ENCODE results near the gene DOCK7. TPM values are rescaled to one million over a fixed set of nuclear protein-coding genes. Genes with fewer than 3 reads are reported as not detected.

DOCK7 gene
- total and polyA plus RNA-seq, 7 donors = 3.1 to 12.9 (median 7.0) TPM

GRCh38 chr1:62693123-62693522, 4.9 kb upstream of the DOCK7 start:
- H3K36me3 ChIP-seq (ENCODE audit: insufficient read depth in 1 of 2, low read depth in 1 of 2) = no peaks in the 10 kb centered on the region
- no peaks in the 10 kb centered on the region for H3K27me3 ChIP-seq (ENCODE audit: insufficient read depth in 3 of 3, low read length in 2 of 3)
- intact Hi-C loops (cut with DNase I) = no loop called here
- TF ChIP-seq CTCF (IDR thresholded peaks at IDR 0.05) = no peak
- no peak overlapping the region for H3K27ac ChIP-seq
- DNase-seq = no peak
- no peaks in the 10 kb centered on the region for H3K9me3 ChIP-seq
- WGBS, 3 donors = 91 to 98% (median 93%) methylated on average over 4 of the region's 4 CpGs
- no peaks in the 10 kb centered on the region for H3K4me1 ChIP-seq
- ATAC-seq = no peak
- no peak overlapping the region for H3K4me3 ChIP-seq

GRCh38 chr1:62691062-62691844, 3.1 kb upstream of the DOCK7 start:
- Histone ChIP-seq H3K9me3 (no peaks in the 10 kb centered on the region), H3K27me3 (ENCODE audit: insufficient read depth in 3 of 3, low read length in 2 of 3) (no peaks in the 10 kb centered on the region), H3K4me3 (no peak overlapping the region), H3K4me1 (no peaks in the 10 kb centered on the region), H3K27ac (no peak overlapping the region), H3K36me3 (ENCODE audit: insufficient read depth in 1 of 2, low read depth in 1 of 2) (no peaks in the 10 kb centered on the region)
- ATAC-seq = no peak
- WGBS, 3 donors = 87 to 97% (median 93%) methylated on average over 2 of the region's 2 CpGs
- no peak for TF ChIP-seq CTCF (IDR thresholded peaks at IDR 0.05)
- DNase-seq = no peak
- intact Hi-C loops (cut with DNase I) = no loop called here

- H3K27me3 ChIP-seq (ENCODE audit: insufficient read depth in 3 of 3, low read length in 2 of 3) = no peaks in the 10 kb centered on the region
- no peaks in the 10 kb centered on the region for H3K4me1 ChIP-seq
- no peak for DNase-seq
- intact Hi-C loops (cut with DNase I) = no loop called here
- H3K27ac ChIP-seq = no peak overlapping the region
- TF ChIP-seq CTCF (IDR thresholded peaks at IDR 0.05) = no peak
- H3K9me3 ChIP-seq = no peaks in the 10 kb centered on the region
- H3K4me3 ChIP-seq = no peak overlapping the region
- 85 to 95% (median 86%) methylated on average over 1 of the region's 1 CpG for WGBS, 3 donors
- no peaks in the 10 kb centered on the region for H3K36me3 ChIP-seq (ENCODE audit: insufficient read depth in 1 of 2, low read depth in 1 of 2)
- peak in 1 of 4 donors; percentile 46 for ATAC-seq
These were observed 1.3 kb upstream of the DOCK7 start for GRCh38 chr1:62689524-62689923.

GRCh38 chr1:62688687-62689085, 500 bp upstream of the DOCK7 start:
- Histone ChIP-seq H3K9me3 (no peaks in the 10 kb centered on the region), H3K4me1 (no peaks in the 10 kb centered on the region), H3K4me3 (peak overlapping the region; percentile 87), H3K27me3 (ENCODE audit: insufficient read depth in 3 of 3, low read length in 2 of 3) (no peaks in the 10 kb centered on the region), H3K36me3 (ENCODE audit: insufficient read depth in 1 of 2, low read depth in 1 of 2) (no peaks in the 10 kb centered on the region), H3K27ac (peak overlapping the region; percentile 70)
- TF ChIP-seq CTCF (IDR thresholded peaks at IDR 0.05) = no peak
- DNase-seq = no peak
- 1 to 2% (median 1%) methylated on average over 10 of the region's 10 CpGs for WGBS, 3 donors
- intact Hi-C loops (cut with DNase I) = no loop called here
- ATAC-seq = peak in 2 of 4 donors; percentile 5 to 7
